Gastrocnemius medialis (tissue), 4 donors: ENCODE results near the gene PANK3. TPM values are rescaled to one million over a fixed set of nuclear protein-coding genes. Genes with fewer than 3 reads are reported as not detected.

Experiments
- ATAC-seq, 2 donors: fragments of 150-250 bp; one replicate each; pipeline ENCODE4 v1.9.1; 2016
- DNase-seq, 2 donors: peaks; one replicate each; pipeline ENCODE4 v3.0.0-alpha.2; 2019
- H3K27ac ChIP-seq, 4 donors: fragments of 200-600 bp; sonication (generic); 1 replicate in 1 of 4; 2 replicates in 3 of 4; pipeline ENCODE4 v1.5.1; 2016 to 2018; ENCODE audit warnings: mild to moderate bottlenecking in 2 of 4, moderate library complexity in 1 of 4
- H3K27me3 ChIP-seq, 3 donors: fragments of 200-600 bp; sonication (generic) in 2 of 3; 1 replicate in 1 of 3; 2 replicates in 2 of 3; pipeline versions ENCODE4 v1.5.1 to v1.6.0; 2016 to 2019; ENCODE audit warnings: mild to moderate bottlenecking in 1 of 3, moderate library complexity in 1 of 3
- H3K36me3 ChIP-seq, 2 donors: fragments of 200-600 bp; sonication (generic) in 1 of 2; one replicate each; pipeline ENCODE4 v1.5.1; 2017 to 2018
- H3K4me1 ChIP-seq, 2 donors: fragments of 200-600 bp; sonication (generic) in 1 of 2; one replicate each; pipeline ENCODE4 v1.5.1; 2016 to 2017; ENCODE audit warnings: mild to moderate bottlenecking in 2 of 2
- H3K4me3 ChIP-seq, 4 donors: fragments of 200-600 bp; sonication (generic) in 3 of 4; 1 replicate in 1 of 4; 2 replicates in 3 of 4; pipeline ENCODE4 v1.5.1; 2016 to 2019; ENCODE audit warnings: mild to moderate bottlenecking in 2 of 4
- H3K9me3 ChIP-seq, 3 donors: fragments of 200-600 bp; sonication (generic) in 2 of 3; 1 replicate in 1 of 3; 2 replicates in 2 of 3; pipeline ENCODE4 v1.5.1; 2016 to 2019
- CTCF ChIP-seq, 5 experiments: fragments of 450-650 bp in 3 of 5; fragments of 200-600 bp in 2 of 5; sonication (generic) in 2 of 5; IDR thresholded peaks in 4 of 5; conservative IDR thresholded peaks in 1 of 5; 1 replicate in 4 of 5; 2 replicates in 1 of 5; pipeline ENCODE4 v1.5.1; 2016 to 2019; ENCODE audit warnings: antibody characterized with exemption in 5 of 5, mild to moderate bottlenecking in 3 of 5, moderate library complexity in 3 of 5
- POLR2A ChIP-seq, 2 donors: fragments of 450-650 bp; IDR thresholded peaks; one replicate each; pipeline ENCODE4 v1.6.1; 2017; ENCODE audit warnings: antibody characterized with exemption in 2 of 2, mild to moderate bottlenecking in 2 of 2, moderate library complexity in 2 of 2
- in situ Hi-C, 4 donors: fragments of 200-750 bp; cut with MboI; loops; one replicate each; pipeline versions ENCODE4 v1.15.0 to v1.8.0; 2017; ENCODE audit warnings: low sequenced_read_pairs in 4 of 4
- intact Hi-C: fragments of 100-400 bp; cut with DNase I; formaldehyde crosslinking; loops from one replicate; pipeline ENCODE4 v1.15.1; 2023; ENCODE audit warnings: low total_unique reads
- microRNA-seq, 2 donors: library from miRNA; unstranded; fragments of <30 nt; microRNA quantifications; one replicate each; pipeline ENCODE4, GENCODE V29; 2016; ENCODE audit warnings: borderline replicate concordance in 2 of 2
- total RNA-seq, 4 donors: library from RNA; depleted of rRNA; stranded (reverse); fragments of >200 nt; gene quantifications; one replicate each; pipeline versions ENCODE4 v1.1.0 to v1.2.3, GENCODE V29; 2016

PANK3 gene
- total RNA-seq, 4 donors from 2014 or later: 14.5 to 23.5 (median 16.1) TPM

- ATAC-seq (no peak), DNase-seq (no peak)
- Histone ChIP-seq H3K36me3 (peaks cover 0 to 78% of the 10 kb centered on the region in 2 donors), H3K9me3 (no peaks in the 10 kb centered on the region), H3K27ac (no peak overlapping the region), H3K4me3 (no peak overlapping the region), H3K4me1 (no peaks in the 10 kb centered on the region), H3K27me3 (no peaks in the 10 kb centered on the region)
- TF ChIP-seq CTCF (IDR thresholded peaks at IDR 0.05 in 4 of 5, conservative IDR thresholded peaks at IDR 0.05 in 1 of 5) (no peak), POLR2A (IDR thresholded peaks at IDR 0.05) (no peak)
- in situ Hi-C loops: no loop called here
- intact Hi-C loops: no loop called here
These were observed 76.5 kb downstream of the PANK3 start for GRCh38 chr5:168502563-168503237.

Small RNA genes within 50 kb of the gene (microRNA-seq; reads per million reads assigned to microRNA genes)
- gene MIR103A1: 0 reads per million in 2 donors
- gene MIR103B1: 0 reads per million in 2 donors

Other genes starting within 250 kb of the PANK3 start
- gene RARS1, start 92.9 kb downstream of the PANK3 start, total RNA-seq: 10 to 100 TPM; 45.9 to 65.5 (median 52.7) TPM
- not detected for gene FBLL1, start 50.1 kb downstream of the PANK3 start, total RNA-seq